IPS-NIHi7 (cell line): ENCODE data around the gene A1BG.

Source experiments
- DNase-seq: peaks from one replicate; pipeline ENCODE4 v3.0.0; 2012; ENCODE audit warnings: mixed read lengths; ENCODE audit errors: extremely low spot score

A1BG gene

DNA sequence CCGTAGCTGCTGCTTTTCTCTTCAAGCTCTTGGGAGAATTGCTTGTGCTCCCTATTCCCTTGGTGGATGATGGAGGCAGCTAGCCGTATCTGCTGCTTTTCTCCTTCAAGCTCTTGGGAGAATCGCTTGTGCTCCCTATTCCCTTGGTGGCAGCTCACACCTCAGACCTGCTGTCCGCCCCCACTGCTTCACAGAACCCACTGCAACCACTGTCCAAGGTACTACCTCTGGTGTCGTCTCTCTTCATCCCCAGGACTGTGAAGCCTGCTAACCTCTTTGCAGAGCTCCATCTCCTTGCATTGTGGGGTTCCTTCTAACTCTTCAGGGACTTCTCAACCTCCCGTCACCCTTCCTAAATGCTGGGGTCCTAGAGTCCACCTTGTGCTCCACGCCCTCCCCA, 52.7 kb downstream of the A1BG start:
- DNase-seq: no peak

- DNase-seq: no peak
Measured at GRCh38 chr19:58296104-58296503, 57.2 kb downstream of the A1BG start.
